Upper lobe of right lung (tissue), 1 donor: ENCODE data around the gene ABCF1. TPM values are rescaled to one million over a fixed set of nuclear protein-coding genes. Genes with fewer than 3 reads are reported as not detected.

Source experiments
- ATAC-seq: fragments of 200-7000 bp; cut with Tn5 transposase; one replicate; pipeline ENCODE4 v1.9.1; 2020; ENCODE audit warnings: mild to moderate bottlenecking, moderate library complexity
- DNase-seq: peaks from one replicate; pipeline ENCODE4 v3.0.0-alpha.2; 2020
- H3K27ac ChIP-seq: fragments of 200-600 bp; one replicate; pipeline ENCODE4 v1.8.0; 2022
- H3K27me3 ChIP-seq: fragments of 200-600 bp; one replicate; pipeline ENCODE4 v1.8.0; 2022; ENCODE audit warnings: mild to moderate bottlenecking
- H3K36me3 ChIP-seq: fragments of 200-600 bp; one replicate; pipeline ENCODE4 v1.8.0; 2022
- H3K4me1 ChIP-seq: fragments of 200-600 bp; one replicate; pipeline ENCODE4 v1.8.0; 2022
- H3K4me3 ChIP-seq: fragments of 200-600 bp; one replicate; pipeline ENCODE4 v1.8.0; 2022; ENCODE audit warnings: mild to moderate bottlenecking
- H3K9me3 ChIP-seq: fragments of 200-600 bp; one replicate; pipeline ENCODE4 v1.8.0; 2022
- intact Hi-C: fragments of 100-400 bp; cut with DNase I; formaldehyde crosslinking; loops from one replicate; pipeline ENCODE4 v1.11.0; 2022
- total RNA-seq: library from RNA; stranded (reverse); fragmentation: NEBNext Ultra II Directional; extraction: Animal tissue kit (Norgen Biotek cat#: 25700); gene quantifications from one replicate; pipeline ENCODE4 v1.2.1, GENCODE V29; 2021
- TF ChIP-seq, protein P1 (sequence below): fragments of 200-600 bp; IDR thresholded peaks from one replicate; pipeline ENCODE4 v1.8.0; 2022; ENCODE audit warnings: antibody characterized with exemption
- donor health status: DM: no; HTN: yes; CAD: no; lungs with severe emphysema.

ABCF1 gene
- total RNA-seq, 1 donor from 2014 or later = 42.5 TPM

DNA sequence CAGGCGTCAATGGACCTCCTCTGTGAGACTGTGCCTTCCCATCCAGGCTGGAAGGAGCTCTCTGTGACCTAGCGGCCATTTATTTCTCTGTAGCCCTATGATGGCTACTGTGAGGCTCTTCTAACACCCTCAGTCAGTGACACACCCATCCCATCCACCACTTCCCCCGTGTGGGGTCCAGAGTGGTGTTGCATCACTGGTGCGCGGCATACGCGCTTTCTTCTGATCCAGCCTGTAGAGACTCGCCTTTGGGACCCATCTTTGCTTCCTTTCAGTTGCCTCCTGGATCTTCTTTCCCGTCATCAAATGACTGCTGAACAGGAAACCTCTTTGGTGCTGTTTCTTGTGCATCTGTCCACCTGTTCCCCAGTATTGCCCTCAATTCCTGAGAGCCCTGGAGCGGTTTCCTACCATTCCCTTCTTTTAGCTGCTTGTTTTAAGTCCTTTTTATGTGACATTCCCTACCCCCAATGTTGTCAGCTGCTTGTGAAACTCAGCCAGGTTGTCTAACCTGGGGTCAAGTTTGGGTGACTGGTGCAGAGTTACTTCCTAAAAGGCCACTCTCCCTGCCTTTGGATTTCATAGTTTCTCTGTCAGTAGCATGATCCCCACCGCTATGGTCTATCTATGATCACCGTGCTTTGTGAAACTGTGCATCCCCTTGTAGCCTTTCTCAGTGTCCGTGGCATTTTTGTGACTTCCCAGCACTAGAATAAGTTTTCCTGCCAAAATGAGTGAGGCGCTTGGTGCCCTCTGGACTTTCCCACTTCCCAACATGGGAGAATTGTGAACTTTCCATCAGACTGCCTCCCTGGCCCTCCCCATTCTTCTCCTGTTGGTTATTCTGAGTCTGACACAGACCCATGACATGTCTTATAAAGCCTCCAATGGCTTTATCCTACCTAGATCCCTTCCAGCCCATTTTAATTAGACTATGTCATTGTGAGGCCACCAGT, 8.5 kb upstream of the ABCF1 start:
- Histone ChIP-seq H3K4me3 (no peak overlapping the region), H3K27ac (no peak overlapping the region), H3K36me3 (peaks cover 22% of the 10 kb centered on the region), H3K4me1 (peaks cover 9% of the 10 kb centered on the region), H3K27me3 (no peaks in the 10 kb centered on the region), H3K9me3 (no peaks in the 10 kb centered on the region)
- DNase-seq (no peak), ATAC-seq (no peak)
- TF ChIP-seq, protein P1, sequence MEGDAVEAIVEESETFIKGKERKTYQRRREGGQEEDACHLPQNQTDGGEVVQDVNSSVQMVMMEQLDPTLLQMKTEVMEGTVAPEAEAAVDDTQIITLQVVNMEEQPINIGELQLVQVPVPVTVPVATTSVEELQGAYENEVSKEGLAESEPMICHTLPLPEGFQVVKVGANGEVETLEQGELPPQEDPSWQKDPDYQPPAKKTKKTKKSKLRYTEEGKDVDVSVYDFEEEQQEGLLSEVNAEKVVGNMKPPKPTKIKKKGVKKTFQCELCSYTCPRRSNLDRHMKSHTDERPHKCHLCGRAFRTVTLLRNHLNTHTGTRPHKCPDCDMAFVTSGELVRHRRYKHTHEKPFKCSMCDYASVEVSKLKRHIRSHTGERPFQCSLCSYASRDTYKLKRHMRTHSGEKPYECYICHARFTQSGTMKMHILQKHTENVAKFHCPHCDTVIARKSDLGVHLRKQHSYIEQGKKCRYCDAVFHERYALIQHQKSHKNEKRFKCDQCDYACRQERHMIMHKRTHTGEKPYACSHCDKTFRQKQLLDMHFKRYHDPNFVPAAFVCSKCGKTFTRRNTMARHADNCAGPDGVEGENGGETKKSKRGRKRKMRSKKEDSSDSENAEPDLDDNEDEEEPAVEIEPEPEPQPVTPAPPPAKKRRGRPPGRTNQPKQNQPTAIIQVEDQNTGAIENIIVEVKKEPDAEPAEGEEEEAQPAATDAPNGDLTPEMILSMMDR = no peak
- intact Hi-C loops = no loop called here

DNA sequence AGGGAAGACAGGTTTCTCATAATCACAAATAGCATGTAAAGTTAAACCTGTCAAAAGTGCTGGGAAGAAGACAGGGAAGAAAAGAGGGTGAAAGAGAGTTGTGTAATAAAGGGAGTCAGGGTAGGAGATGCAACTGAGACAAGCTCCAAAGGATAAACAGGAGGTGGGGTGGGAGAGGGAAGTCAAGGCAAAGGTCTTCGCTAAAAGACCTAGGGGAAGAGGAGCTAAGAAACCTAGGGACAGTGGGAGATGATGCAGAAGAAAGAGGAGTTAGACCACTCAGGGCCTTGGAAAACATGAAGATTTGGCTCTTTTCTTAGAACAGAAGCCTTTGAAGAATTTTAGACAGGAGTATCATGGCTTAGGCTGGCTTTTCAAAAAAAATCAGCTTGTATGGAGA, 7.1 kb upstream of the ABCF1 start:
- no peak for DNase-seq
- H3K4me1 ChIP-seq = no peaks in the 10 kb centered on the region
- intact Hi-C loops = no loop called here
- no peak overlapping the region for H3K4me3 ChIP-seq
- no peak for ATAC-seq
- H3K27ac ChIP-seq = no peak overlapping the region
- H3K27me3 ChIP-seq = no peaks in the 10 kb centered on the region
- no peaks in the 10 kb centered on the region for H3K9me3 ChIP-seq
- peaks cover 22% of the 10 kb centered on the region for H3K36me3 ChIP-seq
- TF ChIP-seq, protein P1 = no peak

DNA sequence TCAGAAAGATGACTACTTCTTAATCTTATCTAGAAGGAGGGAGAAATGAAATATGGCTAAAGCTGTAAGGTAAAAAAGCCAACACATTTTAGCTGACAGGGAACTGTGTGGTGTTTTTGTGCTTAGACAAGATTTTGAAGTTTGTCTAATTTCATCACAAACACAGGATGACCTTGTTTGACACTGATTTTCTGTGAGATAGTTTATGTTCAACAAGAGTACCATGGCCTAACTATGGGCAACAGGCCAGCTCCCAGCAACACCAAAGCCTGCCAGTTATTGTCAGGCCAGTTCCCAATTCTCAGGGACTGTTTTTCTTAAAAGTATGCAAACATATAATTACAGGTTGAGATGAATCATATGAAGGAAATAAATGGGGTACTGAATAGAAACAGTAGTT, 5.5 kb upstream of the ABCF1 start:
- DNase-seq (no peak), ATAC-seq (no peak)
- no peak overlapping the region for H3K4me3 ChIP-seq
- H3K27me3 ChIP-seq = no peaks in the 10 kb centered on the region
- TF ChIP-seq, protein P1 = no peak
- no peak overlapping the region for H3K27ac ChIP-seq
- H3K9me3 ChIP-seq = no peaks in the 10 kb centered on the region
- peaks cover 22% of the 10 kb centered on the region for H3K36me3 ChIP-seq
- intact Hi-C loops = no loop called here
- peaks cover 9% of the 10 kb centered on the region for H3K4me1 ChIP-seq

DNA sequence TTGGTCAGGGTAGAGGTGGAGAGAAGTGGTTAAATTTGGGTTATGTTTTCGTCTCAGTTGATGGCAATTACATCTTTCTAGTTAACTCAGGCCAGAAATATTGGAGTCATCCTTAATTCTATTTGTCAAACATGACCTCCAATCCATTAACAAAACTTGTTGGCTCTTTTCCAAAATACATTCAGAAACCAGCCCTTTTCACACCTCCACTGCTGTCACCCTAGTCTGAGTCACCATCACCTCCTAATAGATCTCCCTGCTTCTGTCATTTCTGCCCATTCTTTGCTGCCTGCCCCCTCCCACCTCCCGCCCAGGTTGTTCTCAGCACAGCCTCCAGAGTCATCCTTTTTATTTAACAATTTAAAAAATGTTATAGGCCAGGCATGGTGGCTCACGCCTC, 3.0 kb upstream of the ABCF1 start:
- intact Hi-C loops = no loop called here
- Histone ChIP-seq H3K27me3 (no peaks in the 10 kb centered on the region), H3K4me3 (no peak overlapping the region), H3K27ac (no peak overlapping the region), H3K36me3 (peaks cover 1% of the 10 kb centered on the region), H3K9me3 (no peaks in the 10 kb centered on the region), H3K4me1 (peaks cover 24% of the 10 kb centered on the region)
- ATAC-seq = no peak
- DNase-seq = no peak
- TF ChIP-seq, protein P1 = no peak

DNA sequence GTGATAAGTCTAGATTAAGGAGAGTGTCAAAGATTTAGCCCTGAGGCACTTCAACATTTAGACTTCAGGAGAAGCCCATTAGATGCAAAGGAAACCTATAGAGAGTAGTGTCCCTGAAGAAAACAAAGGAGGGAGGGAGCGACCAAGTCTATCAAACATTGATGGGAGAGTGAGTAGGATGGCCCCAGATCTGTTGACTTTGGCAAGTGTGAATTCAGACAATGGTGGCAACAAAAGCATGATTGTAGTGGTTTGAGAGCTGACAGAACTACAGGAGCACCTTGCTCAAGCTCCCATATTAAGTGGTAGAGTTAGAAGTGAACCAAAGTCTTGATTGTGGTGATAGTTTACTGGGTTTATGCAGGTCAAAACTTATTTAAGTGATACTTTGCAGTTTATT, 979 bp upstream of the ABCF1 start:
- Histone ChIP-seq H3K9me3 (no peaks in the 10 kb centered on the region), H3K4me1 (peaks cover 29% of the 10 kb centered on the region), H3K36me3 (peaks cover 2% of the 10 kb centered on the region), H3K27me3 (no peaks in the 10 kb centered on the region), H3K4me3 (peak overlapping the region; percentile 63), H3K27ac (peak overlapping the region; percentile 90)
- ATAC-seq (no peak), DNase-seq (no peak)
- intact Hi-C loops = no loop called here
- TF ChIP-seq, protein P1 = no peak
